Measurements from ENCODE around the gene PIAS1. TPM values are rescaled to one million over a fixed set of nuclear protein-coding genes. Genes with fewer than 3 reads are reported as not detected.
"Not testable (repeated sequence)": the region's sequence is repeated elsewhere in the genome, so short reads cannot be mapped to it uniquely, and the experiment has no call there.

The PIAS1 gene
- total RNA-seq, 2 experiments from 2014 or later = 20.4 to 24.4 TPM

- Mint-ChIP-seq H3K27ac (no peak overlapping the region), H3K27me3 (no peaks in the 10 kb centered on the region), H3K36me3 (peaks cover 25% of the 10 kb centered on the region), H3K9me3 (no peaks in the 10 kb centered on the region), H3K4me1 (peaks cover 16% of the 10 kb centered on the region), H3K4me3 (no peak overlapping the region)
- no peak for DNase-seq
Observed at GRCh38 chr15:68211656-68212320, 157.7 kb downstream of the PIAS1 start.

- not testable (repeated sequence) for H3K4me3 Mint-ChIP-seq, DNase-seq, H3K9me3 Mint-ChIP-seq, H3K27me3 Mint-ChIP-seq, H3K27ac Mint-ChIP-seq
- H3K36me3 Mint-ChIP-seq = peaks cover 30% of the 10 kb centered on the region
- peaks cover 16% of the 10 kb centered on the region for H3K4me1 Mint-ChIP-seq
Observed at GRCh38 chr15:68213491-68213845, 159.4 kb downstream of the PIAS1 start.

- no peak overlapping the region for H3K4me3 Mint-ChIP-seq
- H3K36me3 Mint-ChIP-seq = peaks cover 28% of the 10 kb centered on the region
- no peak overlapping the region for H3K27ac Mint-ChIP-seq
- H3K4me1 Mint-ChIP-seq = peaks cover 9% of the 10 kb centered on the region
- no peak for DNase-seq
- no peaks in the 10 kb centered on the region for H3K9me3 Mint-ChIP-seq
- no peaks in the 10 kb centered on the region for H3K27me3 Mint-ChIP-seq
Observed at GRCh38 chr15:68213991-68214837, 160.1 kb downstream of the PIAS1 start.

GRCh38 chr15:68214838-68215254 is 160.7 kb downstream of the PIAS1 start:
- Mint-ChIP-seq H3K27ac (no peak overlapping the region), H3K4me3 (no peak overlapping the region), H3K36me3 (peaks cover 26% of the 10 kb centered on the region), H3K4me1 (peaks cover 6% of the 10 kb centered on the region), H3K27me3 (no peaks in the 10 kb centered on the region), H3K9me3 (no peaks in the 10 kb centered on the region)
- DNase-seq = no peak

- peaks cover 3% of the 10 kb centered on the region for H3K4me1 Mint-ChIP-seq
- no peak overlapping the region for H3K4me3 Mint-ChIP-seq
- H3K36me3 Mint-ChIP-seq = peaks cover 25% of the 10 kb centered on the region
- H3K27me3 Mint-ChIP-seq = no peaks in the 10 kb centered on the region
- no peaks in the 10 kb centered on the region for H3K9me3 Mint-ChIP-seq
- H3K27ac Mint-ChIP-seq = no peak overlapping the region
- DNase-seq = no peak
Observed at GRCh38 chr15:68217341-68217740, 163.2 kb downstream of the PIAS1 start.

- no peak overlapping the region for H3K4me3 Mint-ChIP-seq
- peaks cover 6% of the 10 kb centered on the region for H3K4me1 Mint-ChIP-seq
- H3K9me3 Mint-ChIP-seq = no peaks in the 10 kb centered on the region
- no peak overlapping the region for H3K27ac Mint-ChIP-seq
- no peaks in the 10 kb centered on the region for H3K27me3 Mint-ChIP-seq
- peaks cover 32% of the 10 kb centered on the region for H3K36me3 Mint-ChIP-seq
- no peak for DNase-seq
Observed at GRCh38 chr15:68218331-68218730, 164.2 kb downstream of the PIAS1 start.

GRCh38 chr15:68218847-68219798 is 165.0 kb downstream of the PIAS1 start:
- H3K4me1 Mint-ChIP-seq = peaks cover 6% of the 10 kb centered on the region

GRCh38 chr15:68220489-68220888 is 166.4 kb downstream of the PIAS1 start:
- no peaks in the 10 kb centered on the region for H3K27me3 Mint-ChIP-seq
- H3K4me1 Mint-ChIP-seq = peaks cover 14% of the 10 kb centered on the region
- peaks cover 39% of the 10 kb centered on the region for H3K36me3 Mint-ChIP-seq
- H3K27ac Mint-ChIP-seq = no peak overlapping the region
- H3K4me3 Mint-ChIP-seq = no peak overlapping the region
- no peaks in the 10 kb centered on the region for H3K9me3 Mint-ChIP-seq
- DNase-seq = no peak

More at GRCh38 chr15:68218847-68219798, 165.0 kb downstream of the PIAS1 start:
- no peak for DNase-seq
- Mint-ChIP-seq H3K27ac (no peak overlapping the region), H3K4me3 (no peak overlapping the region), H3K27me3 (no peaks in the 10 kb centered on the region), H3K9me3 (no peaks in the 10 kb centered on the region), H3K36me3 (peaks cover 29% of the 10 kb centered on the region)

GRCh38 chr15:68220967-68221366 is 166.9 kb downstream of the PIAS1 start:
- Mint-ChIP-seq H3K36me3 (peaks cover 39% of the 10 kb centered on the region), H3K27ac (no peak overlapping the region), H3K27me3 (no peaks in the 10 kb centered on the region), H3K9me3 (no peaks in the 10 kb centered on the region), H3K4me3 (no peak overlapping the region), H3K4me1 (peaks cover 14% of the 10 kb centered on the region)
- no peak for DNase-seq

GRCh38 chr15:68221530-68222431 is 167.7 kb downstream of the PIAS1 start:
- Mint-ChIP-seq H3K4me1 (peaks cover 14% of the 10 kb centered on the region), H3K36me3 (peaks cover 40% of the 10 kb centered on the region)
- DNase-seq, H3K9me3 Mint-ChIP-seq, H3K4me3 Mint-ChIP-seq, H3K27me3 Mint-ChIP-seq, H3K27ac Mint-ChIP-seq: not testable (repeated sequence)

GRCh38 chr15:68222432-68222743 is 168.3 kb downstream of the PIAS1 start:
- DNase-seq, H3K4me3 Mint-ChIP-seq, H3K27me3 Mint-ChIP-seq, H3K27ac Mint-ChIP-seq, H3K9me3 Mint-ChIP-seq: not testable (repeated sequence)
- Mint-ChIP-seq H3K36me3 (peaks cover 46% of the 10 kb centered on the region), H3K4me1 (peaks cover 17% of the 10 kb centered on the region)

GRCh38 chr15:68223171-68223570 is 169.1 kb downstream of the PIAS1 start:
- Mint-ChIP-seq H3K27ac (no peak overlapping the region), H3K27me3 (no peaks in the 10 kb centered on the region), H3K36me3 (peaks cover 47% of the 10 kb centered on the region), H3K4me3 (no peak overlapping the region), H3K4me1 (peaks cover 24% of the 10 kb centered on the region), H3K9me3 (no peaks in the 10 kb centered on the region)
- DNase-seq = no peak

GRCh38 chr15:68224108-68224507 is 170.0 kb downstream of the PIAS1 start:
- Mint-ChIP-seq H3K9me3 (no peaks in the 10 kb centered on the region), H3K36me3 (peaks cover 49% of the 10 kb centered on the region), H3K27me3 (no peaks in the 10 kb centered on the region), H3K4me1 (peaks cover 28% of the 10 kb centered on the region), H3K4me3 (no peak overlapping the region), H3K27ac (no peak overlapping the region)
- DNase-seq = no peak

GRCh38 chr15:68224546-68225250 is 170.6 kb downstream of the PIAS1 start:
- no peak overlapping the region for H3K4me3 Mint-ChIP-seq
- peaks cover 49% of the 10 kb centered on the region for H3K36me3 Mint-ChIP-seq

More at GRCh38 chr15:68224546-68225250, 170.6 kb downstream of the PIAS1 start:
- Mint-ChIP-seq H3K4me1 (peaks cover 28% of the 10 kb centered on the region), H3K27me3 (no peaks in the 10 kb centered on the region), H3K27ac (no peak overlapping the region), H3K9me3 (no peaks in the 10 kb centered on the region)
- no peak for DNase-seq

All from activated naive CD8-positive, alpha-beta T cell treated with anti-CD3 and anti-CD28 coated beads for 36 hours (primary cell).